GM21367 (cell line): Measurements from ENCODE around the gene ADSS2.
A peak's percentile ranks its signal among the peaks of the same experiment; 100 is the strongest.
"Not testable (repeated sequence)": the region's sequence is repeated elsewhere in the genome, so short reads cannot be mapped to it uniquely, and the experiment has no call there.

ENCODE experiments used
- ATAC-seq: cut with Tn5 transposase; IDR thresholded peaks from one replicate; pipeline ENCODE4 v1.9.1; 2021; ENCODE audit not compliant: unreplicated experiment

ADSS2 gene

DNA sequence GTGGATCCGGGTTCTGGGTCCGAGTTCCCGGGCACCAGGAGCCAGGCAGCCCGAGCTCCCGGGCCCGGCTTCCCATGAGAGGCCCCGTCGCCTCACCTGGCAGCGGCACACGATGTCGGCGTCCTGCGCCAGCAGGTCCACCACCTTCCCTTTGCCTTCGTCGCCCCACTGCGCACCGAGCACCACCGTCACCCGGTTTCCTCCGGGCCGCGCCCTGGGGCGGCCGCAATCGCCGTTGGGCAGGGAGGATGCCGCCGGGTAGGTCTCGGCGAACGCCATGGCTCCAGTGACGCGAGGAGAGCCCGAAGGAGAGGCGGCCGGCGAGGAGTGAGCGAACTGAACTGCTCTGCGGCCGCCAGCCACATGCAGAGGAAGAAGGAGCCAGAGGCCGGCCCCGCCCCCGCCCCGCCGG, at the start of gene ADSS2:
TSS of gene ADSS2 (minus strand) at position 371 of the 412 bp plus-strand sequence. CDS start at position 279, 92 bp downstream.
- ATAC-seq: no peak

DNA sequence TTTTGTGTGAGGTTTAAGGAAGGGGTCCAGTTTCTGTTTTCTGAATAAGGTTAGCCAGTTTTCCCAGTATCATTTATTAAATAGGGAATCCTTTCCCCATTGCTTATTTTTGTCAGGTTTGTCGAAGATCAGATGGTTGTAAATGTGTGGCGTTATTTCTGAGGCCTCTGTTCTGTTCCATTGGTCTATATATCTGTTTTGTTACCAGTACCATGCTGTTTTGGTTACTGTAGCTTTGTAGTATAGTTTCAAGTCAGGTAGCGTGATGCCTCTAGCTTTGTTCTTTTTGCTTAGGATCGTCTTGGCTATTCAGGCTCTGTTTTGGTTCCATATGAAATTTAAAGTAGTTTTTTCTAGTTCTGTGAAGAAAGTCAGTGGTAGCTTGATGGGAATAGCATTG, 48.8 kb upstream of the ADSS2 start:
- not testable (repeated sequence) for ATAC-seq

DNA sequence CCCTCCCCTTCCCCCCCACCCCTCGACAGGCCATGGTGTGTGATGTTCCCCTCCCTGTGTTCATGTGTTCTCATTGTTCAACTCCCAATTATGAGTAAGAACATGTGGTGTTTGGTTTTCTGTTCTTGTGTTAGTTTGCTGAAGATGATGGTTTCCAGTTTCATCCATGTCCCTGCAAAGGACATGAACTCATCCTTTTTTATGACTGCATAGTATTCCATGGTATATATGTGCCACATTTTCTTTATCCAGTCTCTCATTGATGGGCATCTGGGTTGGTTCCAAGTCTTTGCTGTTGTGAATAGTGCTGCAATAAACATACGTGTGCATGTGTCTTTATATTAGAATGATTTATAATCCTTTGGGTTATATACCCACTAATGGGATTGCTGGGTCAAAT, 47.8 kb upstream of the ADSS2 start:
- ATAC-seq: not testable (repeated sequence)

GRCh38 chr1:244497805-244498204, 46.1 kb upstream of the ADSS2 start:
- no peak for ATAC-seq

DNA sequence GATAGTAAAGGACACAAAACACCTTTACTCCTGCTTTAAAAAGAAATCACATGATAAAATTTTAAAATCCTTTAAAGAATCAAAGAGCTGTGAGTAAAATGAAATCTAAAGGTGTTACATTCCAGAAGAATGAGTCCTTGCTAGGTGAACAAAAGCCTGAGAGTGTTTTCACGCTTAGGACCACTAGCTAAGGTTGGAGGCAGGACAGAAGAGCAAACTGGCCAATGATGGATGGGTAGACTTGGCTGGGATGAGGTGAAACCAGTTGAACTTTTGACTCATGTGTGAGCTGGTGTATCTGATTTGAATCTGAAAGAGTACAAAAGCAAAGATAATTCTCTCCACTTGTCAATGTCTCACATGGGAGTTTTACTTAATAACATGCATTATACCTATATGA, 44.5 kb upstream of the ADSS2 start:
- ATAC-seq: no peak

DNA sequence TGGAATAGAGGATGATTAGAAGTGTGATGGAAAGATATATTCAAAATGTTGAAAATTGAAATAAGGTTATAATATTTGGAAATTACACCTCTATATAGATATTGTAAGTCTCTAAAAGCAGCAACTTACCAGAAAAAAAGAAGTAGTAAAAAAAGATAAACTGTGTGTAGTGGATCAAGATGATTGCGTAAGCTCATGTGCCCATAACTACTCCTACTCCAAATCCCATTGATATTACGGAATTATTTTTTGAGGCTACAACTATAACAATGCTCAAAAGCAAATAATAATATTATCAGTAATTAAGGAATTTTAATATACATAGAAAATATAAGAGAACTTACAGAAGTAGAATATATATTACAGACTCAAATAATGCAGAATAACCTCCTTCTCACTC, 42.9 kb upstream of the ADSS2 start:
- ATAC-seq: no peak

DNA sequence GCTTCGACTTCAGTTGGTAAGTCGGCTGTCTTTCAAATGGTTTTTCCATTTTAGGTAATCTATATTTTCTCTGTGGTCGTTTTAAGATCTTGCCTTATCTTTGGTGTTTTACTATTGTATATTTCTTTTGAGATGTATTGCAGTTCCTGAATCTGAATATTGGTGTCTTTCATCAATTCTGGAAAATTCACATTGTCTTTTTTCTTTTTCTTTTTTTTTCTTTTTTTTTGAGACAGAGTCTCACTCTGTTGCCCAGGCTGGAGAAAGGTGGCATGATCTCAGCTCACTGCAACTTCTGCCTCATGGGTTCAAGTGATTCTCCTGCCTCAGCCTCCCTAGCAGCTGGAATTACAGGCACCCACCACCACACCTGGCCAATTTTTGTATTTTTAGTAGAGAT, 33.3 kb upstream of the ADSS2 start:
- not testable (repeated sequence) for ATAC-seq

GRCh38 chr1:244473059-244473605, 21.4 kb upstream of the ADSS2 start:
- no peak for ATAC-seq

- no peak for ATAC-seq
Observed at GRCh38 chr1:244466724-244467123, 15.0 kb upstream of the ADSS2 start.

GRCh38 chr1:244461245-244462071, 9.7 kb upstream of the ADSS2 start, which contains the start of gene CATSPERE:
TSS of gene CATSPERE (plus strand) at chr1:244461273. CDS start at chr1:244461430, 157 bp downstream.
- peak; percentile 100 for ATAC-seq

DNA sequence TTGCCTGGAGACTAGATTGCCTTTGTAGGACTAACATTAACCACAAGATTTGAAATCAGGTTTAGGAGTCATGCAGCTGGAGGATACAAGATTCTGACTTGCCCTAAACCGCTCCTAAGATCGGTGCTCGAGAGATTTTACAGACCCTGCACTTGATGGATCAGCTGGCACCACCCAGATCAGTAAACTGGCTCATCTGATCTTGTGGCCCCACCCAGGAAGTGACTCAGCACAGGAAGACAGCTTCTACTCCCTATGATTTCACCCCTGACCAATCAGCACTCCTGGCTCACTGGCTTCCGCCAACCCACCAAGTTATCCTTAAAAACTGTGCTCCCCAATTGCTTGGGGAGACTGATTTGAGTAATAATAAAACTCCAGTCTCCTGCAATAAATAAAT, 8.5 kb upstream of the ADSS2 start:
- no peak for ATAC-seq

GRCh38 chr1:244458781-244459180, 7.1 kb upstream of the ADSS2 start:
- ATAC-seq: no peak

- ATAC-seq: no peak
Observed at GRCh38 chr1:244456586-244456985, 4.9 kb upstream of the ADSS2 start.

- no peak for ATAC-seq
Observed at GRCh38 chr1:244454412-244454811, 2.7 kb upstream of the ADSS2 start.

DNA sequence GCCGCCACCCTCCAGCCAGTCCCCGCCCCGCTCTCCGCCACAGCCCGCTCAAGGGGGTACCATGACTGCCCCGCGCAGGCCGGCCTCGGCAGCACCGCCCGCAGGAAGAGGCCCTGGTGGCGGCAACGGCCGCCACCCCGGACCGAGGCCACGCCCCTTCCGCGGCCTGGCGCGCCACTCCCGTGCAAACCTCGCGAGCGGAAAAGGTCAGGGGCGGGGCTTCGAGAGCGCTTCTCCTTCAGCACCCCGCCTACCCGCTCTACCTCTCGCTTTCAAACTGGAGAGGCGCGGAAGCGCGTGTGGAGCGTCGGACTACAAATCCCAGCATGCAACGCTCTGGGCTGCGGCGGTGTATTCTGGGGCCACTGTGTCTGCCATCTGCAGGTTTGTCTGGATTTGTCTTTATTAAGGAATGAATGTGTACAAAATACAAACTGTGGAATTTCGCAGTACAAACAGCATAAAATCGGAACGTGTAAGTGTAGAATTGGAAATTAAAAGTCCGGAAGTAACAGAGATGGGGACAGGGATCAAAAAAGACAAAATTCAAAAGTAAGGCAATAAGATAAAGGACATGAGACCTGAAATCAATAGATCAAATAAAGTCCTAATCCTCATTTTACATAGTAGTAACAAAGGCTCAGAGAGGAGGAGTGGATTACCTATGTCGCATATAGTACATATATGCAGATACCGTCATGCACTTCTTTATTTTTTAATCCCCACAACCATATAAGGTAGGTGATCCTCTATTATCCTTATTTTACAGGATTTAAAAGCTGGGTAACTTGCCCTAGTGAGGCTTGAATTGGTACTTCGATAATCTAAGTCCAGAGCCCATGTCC, 464 bp upstream of the ADSS2 start:
- peak; percentile 93 for ATAC-seq

- ATAC-seq: peak; percentile 2
Observed at GRCh38 chr1:244450597-244451538, 841 bp downstream of the ADSS2 start.

GRCh38 chr1:244449936-244450508, 1.7 kb downstream of the ADSS2 start:
- no peak for ATAC-seq

DNA sequence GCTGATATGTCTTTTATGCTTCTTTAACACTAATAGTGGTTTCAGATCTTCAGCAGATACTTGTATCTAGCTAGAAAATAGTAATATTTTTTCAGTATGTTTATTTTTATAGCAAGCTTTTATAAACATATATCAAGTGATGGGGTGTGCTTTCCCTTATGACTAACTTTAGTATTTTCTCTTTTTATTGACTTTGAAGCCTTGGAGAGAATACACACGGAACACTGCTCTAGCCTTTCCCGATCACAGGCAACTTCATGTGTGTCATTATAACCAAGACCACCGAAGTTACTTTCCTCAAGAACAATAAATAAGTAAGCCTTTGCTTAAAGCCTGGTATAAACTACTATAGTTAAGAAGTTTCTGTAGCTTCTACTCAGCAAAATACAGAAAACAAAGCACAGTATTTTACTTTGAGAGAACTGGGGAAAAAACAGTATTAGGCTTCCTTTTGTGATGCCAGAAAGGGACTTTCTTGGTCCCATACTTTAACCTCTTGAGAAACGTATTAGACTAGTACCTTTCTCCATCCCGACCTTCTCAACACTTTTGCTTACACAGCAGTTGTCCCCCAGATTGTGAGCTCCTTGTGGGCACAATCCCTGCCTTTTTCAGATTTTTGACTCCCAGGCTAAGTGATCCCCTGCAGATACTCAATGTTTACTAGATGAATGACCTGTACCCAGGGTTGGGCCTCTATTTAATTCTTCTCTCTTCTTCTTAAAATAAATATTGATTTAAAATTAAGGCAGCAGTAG, 3.3 kb downstream of the ADSS2 start:
- ATAC-seq: no peak

- no peak for ATAC-seq
Observed at GRCh38 chr1:244447552-244447951, 4.2 kb downstream of the ADSS2 start.
